22Rv1 (cell line): ENCODE data around the gene CBY3.
"Not testable (repeated sequence)": the region's sequence is repeated elsewhere in the genome, so short reads cannot be mapped to it uniquely, and the experiment has no call there.

Experiments used
- CTCF ChIP-seq: fragments of 450-650 bp; IDR thresholded peaks from 2 replicates; pipeline ENCODE4 v1.5.1; 2017; ENCODE audit warnings: mild to moderate bottlenecking
- ZFX ChIP-seq: fragments of 450-650 bp; IDR thresholded peaks from 2 replicates; pipeline ENCODE4 v1.6.1; 2017; ENCODE audit warnings: antibody characterized with exemption, borderline replicate concordance

- TF ChIP-seq CTCF, ZFX: not testable (repeated sequence)
Measured at GRCh38 chr5:179643141-179643920, 37.5 kb downstream of the CBY3 start.
